Activated CD8-positive, alpha-beta T cell treated with anti-CD3 and anti-CD28 coated beads, Interleukin-2, amount 10 ng/mL, durations not matched to agents 7 days and 5 days (primary cell): ENCODE results near the gene ASIC4. TPM values are rescaled to one million over a fixed set of nuclear protein-coding genes. Genes with fewer than 3 reads are reported as not detected.

Experiments
- ATAC-seq: fragments of 150-1000 bp; cut with Tn5 transposase; one replicate; pipeline ENCODE4 v1.10.0; 2021; ENCODE audit warnings: moderate library complexity
- CTCF ChIA-PET: fragments of 350-600 bp; sonication (Branson Sonifier 250); formaldehyde crosslinking; loops from one replicate; lab custom pipeline; 2021; ENCODE audit warnings: antibody characterized with exemption; lab: Charles Lee
- POLR2A ChIA-PET: fragments of 350-600 bp; sonication (Branson Sonifier 250); formaldehyde crosslinking; loops from one replicate; lab custom pipeline; 2021; ENCODE audit warnings: antibody characterized with exemption; lab: Charles Lee
- DNase-seq: peaks from one replicate; pipeline ENCODE4 v3.0.0-alpha.2; 2020
- H3K27ac Mint-ChIP-seq: one replicate; pipeline ENCODE4 v1.8.0; 2021; ENCODE audit warnings: mild to moderate bottlenecking, mixed read lengths
- H3K27me3 Mint-ChIP-seq: one replicate; pipeline ENCODE4 v1.8.0; 2021; ENCODE audit warnings: low read depth, mixed read lengths
- H3K36me3 Mint-ChIP-seq: one replicate; pipeline ENCODE4 v1.8.0; 2021; ENCODE audit warnings: low read depth, mixed read lengths
- H3K4me1 Mint-ChIP-seq: one replicate; pipeline ENCODE4 v1.8.0; 2021; ENCODE audit warnings: low read depth, mixed read lengths
- H3K4me3 Mint-ChIP-seq: one replicate; pipeline ENCODE4 v1.8.0; 2021; ENCODE audit warnings: mild to moderate bottlenecking, mixed read lengths
- H3K9me3 Mint-ChIP-seq: one replicate; pipeline ENCODE4 v1.8.0; 2022; ENCODE audit warnings: mixed read lengths; ENCODE audit not compliant: insufficient read depth
- total RNA-seq, 2 experiments: library from RNA; stranded (reverse); gene quantifications; one replicate each; pipeline ENCODE4 v1.2.3, GENCODE V29; 2021

Gene ASIC4
- total RNA-seq, 2 experiments from 2014 or later, result not detected

DNA sequence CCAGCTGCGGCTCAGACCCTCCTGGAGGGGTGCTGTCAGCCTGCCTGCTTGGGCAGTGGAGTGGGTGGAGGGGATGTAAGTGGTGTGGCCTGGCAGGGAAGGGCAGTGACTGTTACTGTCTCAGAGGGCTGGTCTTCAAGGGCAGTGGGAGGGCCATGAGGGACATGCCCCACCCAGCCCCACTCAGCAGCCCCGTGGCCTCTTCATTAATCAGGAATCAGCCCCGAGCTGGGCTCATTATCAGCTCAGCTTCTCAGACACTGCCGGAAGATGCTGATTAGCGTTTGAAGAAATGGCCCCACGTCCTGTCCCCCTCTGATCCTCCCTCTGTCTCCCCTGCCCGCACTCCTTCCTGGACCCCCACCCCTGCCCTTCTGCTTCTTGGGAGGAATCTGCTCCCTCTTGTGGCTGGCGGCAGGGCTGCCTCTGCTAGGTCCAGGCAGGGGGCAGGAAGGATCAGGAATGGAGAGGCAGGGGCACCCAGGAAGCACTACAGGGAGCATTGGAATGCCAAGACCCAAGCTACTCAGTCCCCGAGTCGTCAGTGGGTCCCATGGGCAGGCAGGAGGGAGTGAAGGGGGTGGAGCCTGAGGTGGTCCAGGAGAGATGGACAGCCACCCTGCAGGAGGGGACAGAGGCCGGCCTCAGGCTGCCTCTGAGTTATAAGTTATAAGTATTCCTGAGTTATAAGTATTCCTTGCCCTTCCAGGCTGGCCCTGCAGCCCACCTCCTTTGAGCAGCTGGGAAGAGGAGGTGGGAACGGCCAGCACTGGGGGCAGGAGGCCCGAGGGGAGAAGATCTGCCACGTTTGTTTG, 7.0 kb downstream of the ASIC4 start:
- ChIA-PET POLR2A (no interaction called here), CTCF (interaction anchor here (1.0 to 4.3 kb wide), 7 partner anchors 8 to 118 kb away, joined by 3 to 24 read pairs (median 4); partner anchors contain the start of gene GMPPA)
- no peak for DNase-seq
- peaks cover 1% of the 10 kb centered on the region for H3K4me1 Mint-ChIP-seq
- ATAC-seq, result peak; percentile 12
- no peaks in the 10 kb centered on the region for H3K9me3 Mint-ChIP-seq
- no peaks in the 10 kb centered on the region for H3K36me3 Mint-ChIP-seq
- H3K4me3 Mint-ChIP-seq, result no peak overlapping the region
- peaks cover 71% of the 10 kb centered on the region for H3K27me3 Mint-ChIP-seq
- H3K27ac Mint-ChIP-seq, result no peak overlapping the region

DNA sequence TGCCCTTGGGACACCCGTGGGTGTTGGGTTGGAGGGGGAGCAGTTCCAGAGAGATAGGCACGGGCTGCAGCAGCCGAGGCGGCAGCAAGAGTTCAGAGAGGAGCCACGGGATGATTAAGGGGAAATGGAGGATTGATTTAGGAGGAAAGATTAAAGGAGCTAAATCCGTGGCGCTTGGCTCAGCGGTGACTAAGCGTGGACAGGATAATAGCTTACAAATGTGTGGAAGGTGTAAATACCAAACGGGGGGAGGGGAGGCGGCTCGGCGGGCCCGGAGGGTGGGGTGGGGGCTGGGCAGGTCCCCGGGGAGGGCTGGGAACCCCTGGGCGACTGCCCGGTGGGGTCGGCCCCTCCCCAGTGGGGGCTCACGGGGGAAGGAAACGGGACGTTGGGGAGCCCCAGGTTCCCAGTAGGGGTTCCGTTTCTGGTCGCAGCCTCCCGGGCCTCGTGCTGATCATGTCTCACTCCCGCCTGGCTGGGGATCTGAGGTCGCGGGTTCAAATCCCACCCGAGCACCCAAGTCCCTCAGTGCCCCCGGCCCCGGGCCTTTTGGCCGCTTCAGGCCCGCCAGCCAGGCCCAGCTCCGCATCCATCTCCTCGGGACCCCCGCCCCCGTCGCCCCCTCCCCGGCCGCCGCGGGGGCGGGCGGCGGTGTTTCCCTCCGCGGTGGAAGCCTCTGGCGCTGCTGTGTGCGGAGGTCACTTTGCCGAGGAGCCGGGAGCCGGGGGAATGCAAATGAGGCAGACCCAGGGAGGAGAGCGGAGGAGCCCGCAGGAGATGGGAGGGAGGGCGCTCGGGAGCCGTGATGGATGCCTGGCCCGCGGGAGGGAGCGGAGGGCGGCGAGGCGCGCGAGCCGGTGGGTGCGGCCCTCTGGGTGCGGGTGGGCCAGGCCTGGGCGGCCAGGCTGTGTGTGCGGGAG, 8.1 kb downstream of the ASIC4 start:
- H3K4me1 Mint-ChIP-seq, result peaks cover 1% of the 10 kb centered on the region
- H3K27ac Mint-ChIP-seq, result no peak overlapping the region
- no peaks in the 10 kb centered on the region for H3K9me3 Mint-ChIP-seq
- DNase-seq (no peak), ATAC-seq (no peak)
- POLR2A ChIA-PET, result interaction anchor here (0.6 kb wide), 2 partner anchors 363 to 791 kb away, joined by 3 read pairs; no protein-coding TSS in a partner anchor
- H3K27me3 Mint-ChIP-seq, result peaks cover 69% of the 10 kb centered on the region
- CTCF ChIA-PET, result interaction anchor here (0.5 to 4.3 kb wide), 6 partner anchors 7 to 64 kb away, joined by 3 to 24 read pairs (median 4); partner anchors contain the start of gene GMPPA
- no peak overlapping the region for H3K4me3 Mint-ChIP-seq
- H3K36me3 Mint-ChIP-seq, result no peaks in the 10 kb centered on the region

DNA sequence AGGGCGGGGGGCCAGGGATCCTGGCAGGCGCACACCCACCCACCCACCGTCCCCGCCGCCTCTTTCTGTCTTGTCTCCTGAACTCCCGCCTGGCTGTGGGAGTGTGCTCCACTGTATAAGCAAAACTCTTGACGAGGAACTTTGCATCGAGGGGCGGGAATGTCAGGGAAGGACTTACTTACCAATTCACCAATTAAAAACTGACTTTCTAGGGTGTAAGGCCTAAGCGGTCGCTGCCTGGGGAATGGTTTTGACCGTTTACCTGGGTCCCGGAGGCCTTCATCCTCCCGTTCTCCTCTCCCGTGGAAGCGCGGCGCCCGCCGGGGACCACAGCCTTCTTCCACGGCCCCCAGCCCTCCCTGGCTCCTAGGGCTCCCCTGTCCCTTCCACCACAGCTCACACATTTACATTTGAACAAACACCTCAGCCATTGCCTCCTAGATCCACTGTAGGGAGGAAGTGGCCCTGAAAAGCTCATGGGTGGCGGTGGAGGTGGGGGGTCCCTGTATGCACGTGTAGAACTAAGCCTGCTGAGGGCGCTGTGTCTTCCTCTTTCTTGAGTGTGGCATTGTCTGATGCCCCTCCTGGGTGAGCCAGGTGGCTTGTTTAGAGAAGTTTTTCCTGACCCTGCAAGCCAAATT, 8.9 kb downstream of the ASIC4 start:
- Mint-ChIP-seq H3K4me3 (no peak overlapping the region), H3K27ac (no peak overlapping the region), H3K9me3 (no peaks in the 10 kb centered on the region), H3K27me3 (peaks cover 67% of the 10 kb centered on the region), H3K36me3 (no peaks in the 10 kb centered on the region), H3K4me1 (peaks cover 1% of the 10 kb centered on the region)
- ATAC-seq (no peak), DNase-seq (no peak)
- CTCF ChIA-PET, result interaction anchor here (0.5 to 2.5 kb wide), 8 partner anchors 13 to 126 kb away, joined by 3 to 9 read pairs (median 4); partner anchors contain the start of gene GMPPA
- POLR2A ChIA-PET, result interaction anchor here (0.6 kb wide), 2 partner anchors 364 to 790 kb away, joined by 3 read pairs; no protein-coding TSS in a partner anchor

DNA sequence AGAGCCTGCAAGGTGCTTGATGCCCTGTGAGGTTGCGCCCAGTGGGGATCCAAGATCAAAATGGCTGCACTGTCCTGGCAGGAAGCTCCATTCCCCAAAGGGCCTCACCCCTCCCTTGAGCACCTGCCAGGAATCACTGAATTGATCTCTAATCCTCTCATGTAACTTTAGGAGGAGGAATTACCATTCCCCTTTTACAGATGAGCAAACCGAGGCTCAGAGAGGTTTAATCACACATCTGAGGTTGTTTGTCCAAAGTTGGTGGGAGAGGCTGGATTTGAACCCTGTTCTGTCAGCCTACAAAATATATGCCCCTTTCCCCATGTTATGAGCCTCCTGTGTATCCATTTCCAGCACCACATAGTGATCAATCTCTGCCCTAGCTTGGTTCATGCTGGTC, 10.5 kb downstream of the ASIC4 start:
- Mint-ChIP-seq H3K27ac (no peak overlapping the region), H3K4me1 (peaks cover 1% of the 10 kb centered on the region), H3K27me3 (peaks cover 69% of the 10 kb centered on the region), H3K9me3 (no peaks in the 10 kb centered on the region), H3K4me3 (no peak overlapping the region), H3K36me3 (no peaks in the 10 kb centered on the region)
- no peak for ATAC-seq
- ChIA-PET CTCF (interaction anchor here (4.5 kb wide), 1 partner anchor 18 kb away, joined by 39 read pairs; the partner anchor contains the start of genes CHPF and TMEM198), POLR2A (no interaction called here)
- DNase-seq, result no peak

DNA sequence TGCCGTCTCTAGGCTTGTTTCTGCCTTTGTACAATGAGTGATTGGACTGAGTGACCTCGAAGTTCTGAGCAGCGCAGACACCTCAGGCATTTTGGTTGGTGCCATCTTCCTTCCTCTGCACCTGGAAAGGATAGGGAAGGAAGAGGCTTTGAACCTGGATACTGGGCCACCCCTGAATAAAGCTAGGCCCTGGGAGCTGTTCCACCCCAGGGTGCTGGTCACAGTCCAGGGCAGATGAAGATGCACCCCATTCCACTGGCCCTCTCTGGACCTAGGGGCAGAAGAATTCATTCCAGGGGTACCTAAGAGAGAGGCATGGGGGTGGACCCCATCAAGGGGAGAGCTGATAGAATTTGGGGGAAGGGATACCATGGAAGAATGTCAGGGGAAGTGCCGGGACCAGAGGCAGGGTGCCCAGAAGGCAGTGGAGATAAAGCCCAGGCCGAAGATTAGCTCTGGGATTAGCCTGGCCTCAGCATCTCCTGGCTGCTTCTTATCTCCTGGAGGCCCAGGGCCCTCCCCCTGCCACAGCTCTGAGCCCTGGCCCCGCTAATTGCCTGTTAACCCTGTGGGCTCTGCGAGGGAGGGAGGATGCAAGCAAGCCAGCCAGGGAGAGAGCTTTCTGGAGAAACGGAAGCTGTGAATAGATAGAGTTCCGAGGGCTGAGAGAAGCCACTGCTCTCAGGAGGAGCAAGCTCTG, 11.4 kb downstream of the ASIC4 start:
- POLR2A ChIA-PET, result interaction anchor here (0.6 kb wide), 1 partner anchor 94 kb away, joined by 3 read pairs; no protein-coding TSS in a partner anchor
- DNase-seq (no peak), ATAC-seq (no peak)
- Mint-ChIP-seq H3K27me3 (peaks cover 70% of the 10 kb centered on the region), H3K4me3 (no peak overlapping the region), H3K27ac (no peak overlapping the region), H3K4me1 (peaks cover 1% of the 10 kb centered on the region), H3K9me3 (no peaks in the 10 kb centered on the region), H3K36me3 (no peaks in the 10 kb centered on the region)
- CTCF ChIA-PET, result interaction anchor here (0.7 to 4.5 kb wide), 6 partner anchors 17 to 123 kb away, joined by 3 to 39 read pairs (median 4); partner anchors contain the start of genes CHPF, GMPPA and TMEM198

DNA sequence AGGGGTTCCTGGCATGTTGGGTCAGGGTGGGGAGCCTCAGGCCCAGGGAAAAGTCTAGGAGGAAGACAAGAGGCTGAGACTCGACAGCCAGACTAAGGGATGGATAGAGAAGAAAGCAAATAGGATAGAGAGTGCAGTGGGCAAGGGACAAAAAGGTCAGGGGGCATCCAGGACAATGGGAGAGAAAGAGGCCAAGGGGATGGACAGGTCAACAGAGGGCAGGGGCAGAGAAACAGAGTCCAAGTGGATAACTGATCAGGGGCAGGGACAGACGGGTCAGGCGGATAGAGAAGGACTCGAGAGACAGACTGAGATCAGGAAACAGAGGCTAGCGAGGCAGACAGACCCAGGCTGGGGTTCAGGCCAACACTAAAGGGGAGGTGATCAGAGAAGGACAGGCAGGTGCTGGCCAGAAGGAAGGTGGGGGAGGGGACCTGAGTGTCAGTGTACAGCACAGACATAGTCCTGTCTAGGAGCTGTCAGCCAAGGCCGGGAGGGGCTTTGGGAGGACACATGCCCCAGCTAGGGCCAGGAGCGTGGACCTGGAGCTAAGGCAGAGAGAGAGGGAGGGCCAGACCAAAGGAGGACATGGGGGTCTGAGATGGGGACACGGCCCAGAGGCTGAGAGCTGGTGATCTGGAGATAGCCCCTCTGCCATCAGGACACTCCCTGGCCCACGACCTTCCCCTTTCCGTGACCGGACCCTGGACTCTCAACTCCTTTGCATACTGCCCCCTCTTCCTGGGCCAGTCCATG, 12.2 kb downstream of the ASIC4 start:
- no peaks in the 10 kb centered on the region for H3K9me3 Mint-ChIP-seq
- no peak overlapping the region for H3K4me3 Mint-ChIP-seq
- peaks cover 69% of the 10 kb centered on the region for H3K27me3 Mint-ChIP-seq
- DNase-seq (no peak), ATAC-seq (no peak)
- H3K27ac Mint-ChIP-seq, result no peak overlapping the region
- POLR2A ChIA-PET, result interaction anchor here (0.6 kb wide), 1 partner anchor 94 kb away, joined by 3 read pairs; no protein-coding TSS in a partner anchor
- H3K36me3 Mint-ChIP-seq, result no peaks in the 10 kb centered on the region
- CTCF ChIA-PET, result interaction anchor here (0.7 to 5.4 kb wide), 12 partner anchors 16 to 138 kb away, joined by 3 to 104 read pairs (median 4); partner anchors contain the start of genes CHPF, GMPPA and TMEM198
- H3K4me1 Mint-ChIP-seq, result peaks cover 1% of the 10 kb centered on the region

DNA sequence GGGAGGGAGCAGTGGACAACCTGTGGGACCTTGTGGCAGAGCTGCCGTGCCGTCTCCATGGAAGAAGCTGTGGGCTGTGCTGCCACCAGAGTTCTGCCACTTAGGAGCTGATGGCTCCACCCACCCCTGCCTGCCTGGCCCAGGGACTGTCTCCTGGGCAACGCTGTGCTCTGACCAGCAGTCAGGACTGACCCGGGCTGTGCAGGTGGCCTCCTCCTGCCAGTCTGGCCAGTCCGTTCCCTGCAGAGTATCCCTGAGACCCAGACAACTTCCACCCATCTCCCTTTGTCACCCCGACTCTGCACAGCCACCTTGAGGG, 12.8 kb downstream of the ASIC4 start:
- no peaks in the 10 kb centered on the region for H3K36me3 Mint-ChIP-seq
- no peak for DNase-seq
- peaks cover 64% of the 10 kb centered on the region for H3K27me3 Mint-ChIP-seq
- H3K4me3 Mint-ChIP-seq, result no peak overlapping the region
- no peaks in the 10 kb centered on the region for H3K9me3 Mint-ChIP-seq
- CTCF ChIA-PET, result interaction anchor here (1.0 to 5.4 kb wide), 7 partner anchors 16 to 138 kb away, joined by 3 to 104 read pairs (median 39); partner anchors contain the start of genes CHPF, GMPPA and TMEM198
- peaks cover under 1% of the 10 kb centered on the region for H3K4me1 Mint-ChIP-seq
- no peak overlapping the region for H3K27ac Mint-ChIP-seq
- no peak for ATAC-seq
- POLR2A ChIA-PET, result no interaction called here

DNA sequence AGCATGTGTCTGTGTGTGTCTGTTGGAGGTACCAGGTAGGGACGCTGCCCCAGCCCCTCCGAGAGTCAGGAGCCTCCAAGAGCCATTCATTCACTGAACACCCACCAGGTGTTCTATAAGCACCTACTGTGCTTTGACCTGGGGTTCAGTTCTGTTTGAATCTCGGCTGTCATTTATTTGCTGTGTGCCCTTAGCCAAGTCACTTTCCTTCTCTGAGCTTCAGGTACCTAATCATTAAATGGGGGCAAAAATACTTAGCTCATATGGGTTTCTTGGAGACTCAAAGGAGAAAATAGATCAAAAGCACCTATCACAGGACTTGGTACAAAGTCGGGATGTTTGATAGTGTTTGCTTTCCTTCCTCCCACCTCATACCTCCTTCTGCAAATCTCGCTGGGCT, 13.2 kb downstream of the ASIC4 start:
- POLR2A ChIA-PET, result no interaction called here
- H3K9me3 Mint-ChIP-seq, result no peaks in the 10 kb centered on the region
- H3K4me3 Mint-ChIP-seq, result no peak overlapping the region
- H3K27ac Mint-ChIP-seq, result no peak overlapping the region
- ATAC-seq, result no peak
- H3K4me1 Mint-ChIP-seq, result no peaks in the 10 kb centered on the region
- CTCF ChIA-PET, result interaction anchor here (0.7 to 5.4 kb wide), 9 partner anchors 15 to 139 kb away, joined by 3 to 104 read pairs (median 22); partner anchors contain the start of genes CHPF, GMPPA and TMEM198
- no peak for DNase-seq
- H3K36me3 Mint-ChIP-seq, result no peaks in the 10 kb centered on the region
- peaks cover 63% of the 10 kb centered on the region for H3K27me3 Mint-ChIP-seq

DNA sequence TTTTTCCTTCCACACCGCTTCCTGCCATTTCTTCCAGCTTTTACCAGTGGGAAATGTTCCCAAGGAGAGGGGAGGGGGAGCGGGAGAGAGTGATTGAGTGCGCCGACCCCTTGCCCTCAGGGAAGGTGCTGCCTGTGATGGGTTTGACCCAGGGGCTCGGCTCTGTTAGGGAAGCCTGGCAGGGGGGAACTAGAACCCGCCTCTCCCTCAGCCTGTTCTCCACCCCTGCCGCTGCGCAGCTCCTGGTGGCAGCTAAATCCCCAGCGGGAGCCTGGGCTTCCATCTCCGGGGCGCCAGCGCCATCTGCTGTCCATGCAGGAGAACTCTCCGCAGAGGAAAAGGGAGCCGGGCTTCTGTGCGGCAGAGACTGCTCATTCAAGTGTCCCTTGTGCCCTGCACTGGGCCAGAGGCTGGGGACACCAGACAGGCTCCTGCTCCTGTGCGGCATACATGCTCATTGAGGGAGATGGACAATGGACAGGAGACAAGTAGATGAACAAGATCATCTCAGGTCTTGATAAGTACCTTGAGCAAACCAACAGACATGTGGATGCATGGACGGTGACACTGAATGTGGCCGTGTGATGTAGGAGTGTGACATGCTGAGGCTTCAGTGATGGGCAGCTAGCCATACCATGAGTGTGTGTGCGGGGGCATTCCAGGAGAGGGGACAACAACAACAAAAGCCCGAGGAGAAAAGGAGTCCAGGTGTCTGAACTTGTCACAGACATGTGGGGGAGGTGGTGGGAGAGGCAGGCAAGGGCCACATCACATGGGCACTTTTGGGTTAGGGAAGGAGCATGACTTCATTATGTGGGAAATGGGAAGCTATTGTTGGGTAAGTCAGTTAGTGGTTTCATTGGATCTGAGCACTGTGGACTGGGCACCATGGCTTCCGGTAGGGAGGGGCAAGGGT, 16.0 kb downstream of the ASIC4 start:
- ChIA-PET POLR2A (no interaction called here), CTCF (interaction anchor here (0.6 to 5.4 kb wide), 43 partner anchors 8 to 426 kb away, joined by 3 to 104 read pairs (median 5); partner anchors contain the start of genes ASIC4, CHPF, GMPPA and OBSL1)
- Mint-ChIP-seq H3K27ac (no peak overlapping the region), H3K4me3 (no peak overlapping the region), H3K4me1 (no peaks in the 10 kb centered on the region), H3K27me3 (peaks cover 51% of the 10 kb centered on the region), H3K36me3 (no peaks in the 10 kb centered on the region), H3K9me3 (no peaks in the 10 kb centered on the region)
- peak; percentile 87 for DNase-seq
- ATAC-seq, result peak; percentile 95
